Endodermal cell (in vitro differentiated cells): ENCODE results near the gene SLC11A1. TPM values are rescaled to one million over a fixed set of nuclear protein-coding genes. Genes with fewer than 3 reads are reported as not detected.

Source experiments
- DNase-seq: peaks from one replicate; pipeline ENCODE4 v3.0.0-alpha.2; 2017
- H3K27ac ChIP-seq: 2 replicates; pipeline ENCODE4 v1.5.1; 2013; ENCODE audit warnings: mild to moderate bottlenecking, low read depth, low read length, moderate library complexity
- H3K27me3 ChIP-seq: 2 replicates; pipeline ENCODE4 v1.6.1; 2013; ENCODE audit warnings: mild to moderate bottlenecking, low read length, moderate library complexity; ENCODE audit not compliant: insufficient read depth, control insufficient read depth, poor library complexity, severe bottlenecking
- H3K36me3 ChIP-seq: 2 replicates; pipeline ENCODE4 v1.7.0; 2013; ENCODE audit warnings: mild to moderate bottlenecking, low read length, moderate library complexity; ENCODE audit not compliant: control insufficient read depth, insufficient read depth
- H3K4me1 ChIP-seq: one replicate; pipeline ENCODE4 v1.7.0; 2013; ENCODE audit warnings: low read length; ENCODE audit not compliant: control insufficient read depth, insufficient read depth
- H3K4me3 ChIP-seq: 2 replicates; pipeline ENCODE4 v1.5.1; 2013; ENCODE audit warnings: mild to moderate bottlenecking, low read length, moderate library complexity
- H3K9ac ChIP-seq: 2 replicates; pipeline ENCODE4 v1.6.1; 2013; ENCODE audit warnings: mild to moderate bottlenecking, low read length, moderate library complexity; ENCODE audit not compliant: poor library complexity, severe bottlenecking; ENCODE audit errors: extremely low read depth
- H3K9me3 ChIP-seq: 2 replicates; pipeline ENCODE4 v1.6.1; 2013; ENCODE audit warnings: mild to moderate bottlenecking, low read length, moderate library complexity; ENCODE audit not compliant: control insufficient read depth
- H3K27ac Mint-ChIP-seq: 2 replicates; pipeline ENCODE4 v1.8.0; 2020; ENCODE audit warnings: mixed read lengths
- H3K27me3 Mint-ChIP-seq: 2 replicates; pipeline ENCODE4 v1.8.0; 2021; ENCODE audit warnings: mild to moderate bottlenecking, mixed read lengths; ENCODE audit not compliant: insufficient read depth
- H3K36me3 Mint-ChIP-seq: 2 replicates; pipeline ENCODE4 v1.8.0; 2020; ENCODE audit warnings: low read depth, mixed read lengths
- H3K4me1 Mint-ChIP-seq: 2 replicates; pipeline ENCODE4 v1.8.0; 2020; ENCODE audit warnings: mixed read lengths
- H3K4me3 Mint-ChIP-seq: 2 replicates; pipeline ENCODE4 v1.8.0; 2020; ENCODE audit warnings: mild to moderate bottlenecking, moderate library complexity, mixed read lengths
- H3K9me3 Mint-ChIP-seq: 2 replicates; pipeline ENCODE4 v1.8.0; 2020; ENCODE audit warnings: mild to moderate bottlenecking, mixed read lengths
- CTCF ChIP-seq: fragments of 200-600 bp; sonication (generic); conservative IDR thresholded peaks from 2 replicates; pipeline ENCODE4 v1.5.0; 2021; ENCODE audit warnings: antibody characterized with exemption, mild to moderate bottlenecking
- WGBS, 2 experiments: methylation state at CpG; one replicate each; pipeline versions ENCODE4 v1.1.5 to v1.1.7; 2013; ENCODE audit warnings: missing lambda C conversion rate in 2 of 2, mixed read lengths in 1 of 2; ENCODE audit not compliant: insufficient coverage in 1 of 2, insufficient read length in 1 of 2; 5-methylcytosine and 5-hydroxymethylcytosine counted together
- total RNA-seq, 2 donors: library from RNA; stranded (reverse); fragmentation: NEBNext Ultra II Directional in 1 of 2; extraction: Animal tissue kit (Norgen Biotek cat#: 25700) in 1 of 2; gene quantifications; 2 replicates in 1 of 2; 3 replicates in 1 of 2; pipeline ENCODE4 v1.2.1, GENCODE V29; 2021

Gene SLC11A1
- total RNA-seq, 2 donors from 2014 or later, result 0.09 TPM; not detected in 1

- no peak overlapping the region for H3K9ac ChIP-seq
- no peak overlapping the region for H3K27ac ChIP-seq
- no peaks in the 10 kb centered on the region for H3K9me3 ChIP-seq
- H3K4me1 ChIP-seq, result no peaks in the 10 kb centered on the region
- Mint-ChIP-seq H3K4me1 (peaks cover 1% of the 10 kb centered on the region), H3K4me3 (peak overlapping the region; percentile 69), H3K36me3 (no peaks in the 10 kb centered on the region), H3K9me3 (no peaks in the 10 kb centered on the region), H3K27ac (peak overlapping the region; percentile 89), H3K27me3 (peaks cover 38% of the 10 kb centered on the region)
- peak overlapping the region; percentile 66 for H3K4me3 ChIP-seq
- no peaks in the 10 kb centered on the region for H3K27me3 ChIP-seq
- WGBS, 2 experiments, result 22 to 31% methylated on average over 16 to 38 of the region's 38 CpGs
- H3K36me3 ChIP-seq, result no peaks in the 10 kb centered on the region
- TF ChIP-seq CTCF, result no peak
- DNase-seq, result peak; percentile 93
These were observed 5.5 kb downstream of the SLC11A1 start for GRCh38 chr2:218387369-218388194.

- no peak overlapping the region for H3K4me3 ChIP-seq
- no peak overlapping the region for H3K27ac ChIP-seq
- H3K4me3 Mint-ChIP-seq, result no peak overlapping the region
- H3K9me3 Mint-ChIP-seq, result no peaks in the 10 kb centered on the region
- WGBS, 2 experiments, result 91 to 97% methylated on average over 10 to 17 of the region's 17 CpGs
- H3K9me3 ChIP-seq, result no peaks in the 10 kb centered on the region
- DNase-seq, result no peak
- no peak overlapping the region for H3K9ac ChIP-seq
- H3K4me1 ChIP-seq, result no peaks in the 10 kb centered on the region
- no peak for TF ChIP-seq CTCF
- no peaks in the 10 kb centered on the region for H3K36me3 Mint-ChIP-seq
- H3K27ac Mint-ChIP-seq, result no peak overlapping the region
- peaks cover 1% of the 10 kb centered on the region for H3K4me1 Mint-ChIP-seq
- no peaks in the 10 kb centered on the region for H3K27me3 ChIP-seq
- H3K27me3 Mint-ChIP-seq, result peaks cover 32% of the 10 kb centered on the region
- H3K36me3 ChIP-seq, result no peaks in the 10 kb centered on the region
These were observed 7.5 kb downstream of the SLC11A1 start for GRCh38 chr2:218389333-218390150.

GRCh38 chr2:218391202-218391601 is 9.1 kb downstream of the SLC11A1 start:
- Mint-ChIP-seq H3K27me3 (peaks cover 24% of the 10 kb centered on the region), H3K27ac (no peak overlapping the region), H3K36me3 (no peaks in the 10 kb centered on the region), H3K4me3 (no peak overlapping the region), H3K9me3 (no peaks in the 10 kb centered on the region), H3K4me1 (peaks cover 1% of the 10 kb centered on the region)
- TF ChIP-seq CTCF, result no peak
- Histone ChIP-seq H3K4me3 (no peak overlapping the region), H3K9ac (no peak overlapping the region), H3K36me3 (no peaks in the 10 kb centered on the region), H3K9me3 (no peaks in the 10 kb centered on the region), H3K4me1 (no peaks in the 10 kb centered on the region), H3K27ac (no peak overlapping the region), H3K27me3 (no peaks in the 10 kb centered on the region)
- DNase-seq, result no peak
- 93 to 95% methylated on average over 8 to 23 of the region's 23 CpGs for WGBS, 2 experiments
